Psoas muscle (tissue), 8 donors: ENCODE measurements around the gene LHX3. TPM values are rescaled to one million over a fixed set of nuclear protein-coding genes. Genes with fewer than 3 reads are reported as not detected.

Source experiments
- ATAC-seq, 4 donors: fragments of 200-7000 bp; cut with Tn5 transposase; one replicate each; pipeline ENCODE4 v1.9.1; 2020; ENCODE audit warnings: moderate library complexity in 3 of 4, mild to moderate bottlenecking in 2 of 4
- DNase-seq, 2 donors: peaks; one replicate each; pipeline ENCODE4 v3.0.0-alpha.2; 2020
- H3K27ac ChIP-seq: fragments of 200-600 bp; one replicate; pipeline ENCODE4 v1.8.0; 2022
- H3K27me3 ChIP-seq, 3 donors: fragments of 200-600 bp in 1 of 3; one replicate each; pipeline versions ENCODE4 v1.6.1 to v1.8.0; 2013 to 2022; ENCODE audit warnings: low read length in 2 of 3, mild to moderate bottlenecking in 2 of 3, moderate library complexity in 1 of 3; ENCODE audit not compliant: insufficient read depth in 3 of 3
- H3K36me3 ChIP-seq, 2 donors: fragments of 200-600 bp in 1 of 2; one replicate each; pipeline versions ENCODE4 v1.6.1 to v1.8.0; 2013 to 2022; ENCODE audit warnings: low read depth in 1 of 2, mild to moderate bottlenecking in 1 of 2, moderate library complexity in 1 of 2; ENCODE audit not compliant: insufficient read depth in 1 of 2
- H3K4me1 ChIP-seq: fragments of 200-600 bp; one replicate; pipeline ENCODE4 v1.8.0; 2022
- H3K4me3 ChIP-seq: fragments of 200-600 bp; one replicate; pipeline ENCODE4 v1.8.0; 2022; ENCODE audit warnings: mild to moderate bottlenecking
- H3K9me3 ChIP-seq: fragments of 200-600 bp; one replicate; pipeline ENCODE4 v1.8.0; 2022
- WGBS, 3 donors: extraction: QIAGEN DNeasy Blood & Tissue Kit; methylation state at CpG; one replicate each; pipeline versions ENCODE4 v1.1.6 to v1.1.7; 2013; 5-methylcytosine and 5-hydroxymethylcytosine counted together
- intact Hi-C, 2 donors: fragments of 100-400 bp; cut with DNase I; formaldehyde crosslinking; loops; one replicate each; pipeline versions ENCODE4 v1.11.0 to v1.14.2; 2022
- polyA plus RNA-seq, 3 donors: library from polyadenylated mRNA; stranded (reverse); fragments of 200-250 nt; gene quantifications; one replicate each; pipeline ENCODE4 v1.2.3, GENCODE V29; 2013
- total RNA-seq, 4 donors: library from RNA; stranded (reverse); fragmentation: NEBNext Ultra II Directional in 2 of 4; extraction: Animal tissue kit (Norgen Biotek cat#: 25700) in 2 of 4; gene quantifications; one replicate each; pipeline versions ENCODE4 v1.2.1 to v1.2.4, GENCODE V29; 2021 to 2023
- TF ChIP-seq, protein P1 (sequence below): fragments of 200-600 bp; IDR thresholded peaks from one replicate; pipeline ENCODE4 v1.8.0; 2022; ENCODE audit warnings: antibody characterized with exemption
- donor health status: healthy with polysubstance abuse.
- donor health status: DM: no; HTN: no; CAD: no; lungs with moderate emphysema.
- donor health status: Bipolar disorder and iron deficiency.
- donor health status: healthy.
- donor health status: DM: yes; HTN: yes; CAD: no.
- donor health status: DM: no; HTN: no; CAD: no.
- donor health status: DM: no; HTN: no; CAD: no.
- donor health status: DM: yes; HTN: yes; CAD: no.

LHX3 gene
- total and polyA plus RNA-seq, 7 donors, result not detected

DNA sequence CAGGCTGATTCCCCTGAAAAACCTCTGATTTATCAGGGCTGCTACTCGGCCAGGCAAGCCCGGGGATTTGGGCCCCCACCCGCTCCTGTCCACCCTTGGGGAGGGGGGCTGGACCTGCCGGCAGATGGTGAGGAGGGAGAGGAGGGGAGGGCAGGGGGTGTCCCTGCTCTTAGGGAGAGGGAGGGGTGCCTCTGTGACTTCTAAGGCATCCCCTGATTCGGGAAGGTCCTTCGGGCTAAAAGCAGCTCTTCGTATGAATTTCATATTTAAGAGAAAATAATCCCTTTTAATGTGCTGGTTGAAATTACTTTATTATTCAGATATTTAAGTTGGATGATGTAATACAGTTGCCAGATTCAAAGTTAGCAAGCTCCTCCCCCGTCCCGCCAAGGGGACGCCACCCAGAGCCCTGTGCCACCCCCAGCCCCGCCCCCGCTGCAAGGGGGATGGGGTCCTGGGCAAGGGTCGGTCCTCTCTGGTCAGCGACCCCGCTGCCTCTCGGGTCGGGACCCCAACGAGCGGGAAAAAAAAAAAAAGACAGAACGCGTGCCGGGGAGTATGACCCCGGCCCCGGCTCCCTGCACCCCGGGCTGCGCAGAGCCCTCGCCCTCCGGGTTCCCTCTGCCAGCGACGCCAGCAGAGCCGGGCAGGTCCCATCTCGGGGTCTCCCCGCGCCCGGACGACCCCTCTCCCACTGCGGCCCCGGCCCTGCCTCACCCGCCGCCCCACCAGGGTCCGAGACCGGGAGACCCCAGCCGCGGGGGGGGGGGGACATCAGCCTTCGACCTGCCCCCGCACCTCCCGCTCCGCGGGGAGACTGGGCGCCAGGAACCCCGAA, 12.4 kb downstream of the LHX3 start:
- intact Hi-C loops, result no loop called here
- Histone ChIP-seq H3K27me3 (peaks cover 0 to 91% (median 30%) of the 10 kb centered on the region in 3 donors), H3K36me3 (no peaks in the 10 kb centered on the region), H3K27ac (no peak overlapping the region), H3K4me1 (no peaks in the 10 kb centered on the region), H3K9me3 (no peaks in the 10 kb centered on the region), H3K4me3 (no peak overlapping the region)
- DNase-seq, result no peak
- TF ChIP-seq, protein P1, sequence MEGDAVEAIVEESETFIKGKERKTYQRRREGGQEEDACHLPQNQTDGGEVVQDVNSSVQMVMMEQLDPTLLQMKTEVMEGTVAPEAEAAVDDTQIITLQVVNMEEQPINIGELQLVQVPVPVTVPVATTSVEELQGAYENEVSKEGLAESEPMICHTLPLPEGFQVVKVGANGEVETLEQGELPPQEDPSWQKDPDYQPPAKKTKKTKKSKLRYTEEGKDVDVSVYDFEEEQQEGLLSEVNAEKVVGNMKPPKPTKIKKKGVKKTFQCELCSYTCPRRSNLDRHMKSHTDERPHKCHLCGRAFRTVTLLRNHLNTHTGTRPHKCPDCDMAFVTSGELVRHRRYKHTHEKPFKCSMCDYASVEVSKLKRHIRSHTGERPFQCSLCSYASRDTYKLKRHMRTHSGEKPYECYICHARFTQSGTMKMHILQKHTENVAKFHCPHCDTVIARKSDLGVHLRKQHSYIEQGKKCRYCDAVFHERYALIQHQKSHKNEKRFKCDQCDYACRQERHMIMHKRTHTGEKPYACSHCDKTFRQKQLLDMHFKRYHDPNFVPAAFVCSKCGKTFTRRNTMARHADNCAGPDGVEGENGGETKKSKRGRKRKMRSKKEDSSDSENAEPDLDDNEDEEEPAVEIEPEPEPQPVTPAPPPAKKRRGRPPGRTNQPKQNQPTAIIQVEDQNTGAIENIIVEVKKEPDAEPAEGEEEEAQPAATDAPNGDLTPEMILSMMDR, result no peak
- 2 to 5% (median 2%) methylated on average over 35 to 51 of the region's 51 CpGs for WGBS, 3 donors
- no peak for ATAC-seq

DNA sequence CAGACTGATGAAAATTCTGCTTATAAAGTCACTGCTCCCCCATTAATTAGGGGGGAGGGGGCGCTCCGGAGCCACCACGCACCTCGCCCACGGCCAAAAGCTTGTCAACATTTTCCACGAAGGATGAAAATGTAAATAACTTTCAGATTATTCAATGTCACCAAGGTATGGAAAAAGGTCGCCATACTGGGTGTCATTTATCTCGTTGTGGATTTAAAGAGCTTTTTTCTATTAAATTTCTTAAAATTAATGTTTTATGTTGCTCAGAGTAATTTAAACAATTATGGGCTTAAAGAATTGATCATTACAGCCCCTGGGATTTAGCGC, 13.0 kb downstream of the LHX3 start:
- intact Hi-C loops, result no loop called here
- 10 to 15% (median 13%) methylated on average over 9 of the region's 9 CpGs for WGBS, 3 donors
- Histone ChIP-seq H3K4me1 (no peaks in the 10 kb centered on the region), H3K27me3 (peaks cover 0 to 91% (median 25%) of the 10 kb centered on the region in 3 donors), H3K27ac (no peak overlapping the region), H3K4me3 (no peak overlapping the region), H3K36me3 (no peaks in the 10 kb centered on the region), H3K9me3 (no peaks in the 10 kb centered on the region)
- TF ChIP-seq, protein P1, result no peak
- DNase-seq, result no peak
- ATAC-seq, result no peak

DNA sequence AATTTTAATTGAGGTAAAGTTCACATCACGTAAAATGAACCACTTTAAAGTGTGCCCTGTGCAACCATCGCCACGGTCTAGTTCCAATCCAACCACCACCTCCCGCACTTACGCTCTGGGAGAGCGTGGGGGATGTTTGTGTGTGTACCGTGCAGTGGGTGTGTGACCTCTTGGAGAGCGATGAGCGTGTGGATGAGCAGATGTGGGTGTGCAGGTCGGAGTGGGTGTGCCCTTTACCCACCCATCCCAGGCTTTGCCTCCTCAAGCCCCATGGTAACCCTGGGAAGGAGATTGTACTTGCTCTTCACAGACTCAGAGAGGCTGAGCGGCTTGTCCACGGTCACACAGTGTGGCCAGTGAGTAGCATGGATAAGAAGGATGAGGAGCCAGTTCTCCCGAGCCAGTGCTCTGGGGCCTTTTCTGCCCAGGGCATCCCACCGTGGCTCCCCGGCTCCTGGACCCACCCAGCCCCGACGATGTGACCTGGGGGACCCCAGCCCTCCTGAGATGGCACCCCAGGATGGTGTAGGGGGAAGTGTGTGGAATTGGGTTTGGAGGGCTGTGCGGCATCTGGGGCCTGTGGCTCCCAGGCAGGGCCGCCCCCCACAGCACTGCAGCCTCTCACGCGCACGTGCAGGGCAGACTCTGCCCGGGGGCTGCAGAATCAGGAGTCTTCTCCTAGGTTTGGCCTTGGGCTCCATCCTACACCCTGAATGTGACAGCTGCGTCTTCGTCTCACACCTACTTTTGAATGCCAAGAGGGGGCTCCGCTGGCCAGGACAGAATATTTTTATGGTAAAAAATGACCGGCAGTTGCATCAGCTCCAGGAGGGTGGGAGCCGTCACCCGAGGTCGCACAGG, 13.6 kb downstream of the LHX3 start:
- Histone ChIP-seq H3K9me3 (no peaks in the 10 kb centered on the region), H3K27me3 (peaks cover 0 to 91% (median 20%) of the 10 kb centered on the region in 3 donors), H3K4me3 (no peak overlapping the region), H3K27ac (no peak overlapping the region), H3K36me3 (no peaks in the 10 kb centered on the region), H3K4me1 (no peaks in the 10 kb centered on the region)
- ATAC-seq (no peak), DNase-seq (no peak)
- TF ChIP-seq, protein P1, result no peak
- intact Hi-C loops, result no loop called here
- WGBS, 3 donors, result 36 to 44% (median 38%) methylated on average over 29 to 30 of the region's 30 CpGs

DNA sequence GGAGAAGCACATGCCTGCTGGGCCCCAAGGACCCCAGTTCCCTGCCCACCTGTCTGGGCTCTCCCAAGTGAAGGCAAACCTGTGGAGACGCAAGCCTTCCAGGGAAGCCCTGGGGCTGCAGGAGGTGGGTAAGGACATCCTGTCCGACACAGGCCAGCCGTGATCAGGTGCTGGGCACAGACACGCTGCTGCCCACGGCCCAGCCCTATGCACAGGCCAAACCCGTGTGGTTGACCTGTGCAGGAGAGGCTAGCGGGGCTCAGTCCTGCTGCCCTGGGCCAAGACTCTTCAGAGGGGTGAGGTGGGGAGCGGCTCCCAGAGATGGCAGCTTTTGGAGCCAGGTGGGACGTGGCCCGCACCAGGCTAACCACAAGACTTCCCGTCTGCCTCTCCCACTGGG, 14.3 kb downstream of the LHX3 start:
- DNase-seq, result no peak
- Histone ChIP-seq H3K4me1 (no peaks in the 10 kb centered on the region), H3K27ac (no peak overlapping the region), H3K36me3 (no peaks in the 10 kb centered on the region), H3K27me3 (peaks cover 0 to 88% (median 22%) of the 10 kb centered on the region in 3 donors), H3K9me3 (no peaks in the 10 kb centered on the region), H3K4me3 (no peak overlapping the region)
- no peak for ATAC-seq
- TF ChIP-seq, protein P1, result no peak
- WGBS, 3 donors, result 60 to 68% (median 61%) methylated on average over 11 of the region's 11 CpGs
- intact Hi-C loops, result no loop called here
